ENCODE results near the gene AGAP2. TPM values are rescaled to one million over a fixed set of nuclear protein-coding genes. Genes with fewer than 3 reads are reported as not detected.

The AGAP2 gene
- total RNA-seq, 6 experiments from 2014 or later = 0.14 to 0.18 (median 0.14) TPM

DNA sequence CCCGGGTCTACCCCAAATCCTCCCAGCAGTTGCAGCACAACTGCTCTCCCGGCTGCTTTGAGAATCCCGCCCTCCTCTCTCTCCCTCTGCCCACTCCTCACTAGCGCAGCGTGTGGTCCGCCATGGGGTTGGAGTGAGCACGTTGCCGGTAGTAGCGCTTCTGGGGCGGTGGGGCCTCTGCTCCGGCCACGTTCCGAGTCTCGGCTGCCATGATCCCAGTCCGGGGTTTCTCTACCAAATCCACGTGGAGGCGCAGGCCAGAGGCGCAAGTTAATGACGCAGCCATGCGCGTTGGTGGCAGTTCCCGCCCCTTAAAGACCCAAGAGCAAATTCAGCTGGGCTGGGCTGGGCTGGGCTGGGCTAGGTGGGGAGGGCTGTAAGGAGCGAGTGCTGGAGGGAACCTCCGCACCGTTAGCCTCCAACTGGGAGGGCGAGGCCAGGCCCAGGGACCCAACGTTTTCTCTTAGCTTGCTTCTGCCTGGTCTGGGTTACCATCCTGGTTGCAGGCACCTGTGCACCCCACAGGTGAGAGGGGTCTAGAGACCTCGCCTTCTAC is 33.4 kb upstream of the AGAP2 start, which contains the start of gene METTL1:
Gene METTL1 (minus strand): TSS at position 233 of the 556 bp plus-strand sequence. CDS start 22 bp downstream, at position 211.
- Mint-ChIP-seq H3K4me1 (ENCODE audit: low read depth) (peaks cover 39% of the 10 kb centered on the region), H3K4me3 (peak within 1 kb of the TSS; percentile 99), H3K36me3 (ENCODE audit: low read depth) (peaks cover 35% of the 10 kb centered on the region), H3K9me3 (no peaks in the 10 kb centered on the region), H3K27me3 (ENCODE audit: insufficient read depth) (peaks cover 2% of the 10 kb centered on the region), H3K27ac (peak within 1 kb of the TSS; percentile 100)
- DNase-seq = peak; percentile 94
- TF ChIP-seq, protein P1, sequence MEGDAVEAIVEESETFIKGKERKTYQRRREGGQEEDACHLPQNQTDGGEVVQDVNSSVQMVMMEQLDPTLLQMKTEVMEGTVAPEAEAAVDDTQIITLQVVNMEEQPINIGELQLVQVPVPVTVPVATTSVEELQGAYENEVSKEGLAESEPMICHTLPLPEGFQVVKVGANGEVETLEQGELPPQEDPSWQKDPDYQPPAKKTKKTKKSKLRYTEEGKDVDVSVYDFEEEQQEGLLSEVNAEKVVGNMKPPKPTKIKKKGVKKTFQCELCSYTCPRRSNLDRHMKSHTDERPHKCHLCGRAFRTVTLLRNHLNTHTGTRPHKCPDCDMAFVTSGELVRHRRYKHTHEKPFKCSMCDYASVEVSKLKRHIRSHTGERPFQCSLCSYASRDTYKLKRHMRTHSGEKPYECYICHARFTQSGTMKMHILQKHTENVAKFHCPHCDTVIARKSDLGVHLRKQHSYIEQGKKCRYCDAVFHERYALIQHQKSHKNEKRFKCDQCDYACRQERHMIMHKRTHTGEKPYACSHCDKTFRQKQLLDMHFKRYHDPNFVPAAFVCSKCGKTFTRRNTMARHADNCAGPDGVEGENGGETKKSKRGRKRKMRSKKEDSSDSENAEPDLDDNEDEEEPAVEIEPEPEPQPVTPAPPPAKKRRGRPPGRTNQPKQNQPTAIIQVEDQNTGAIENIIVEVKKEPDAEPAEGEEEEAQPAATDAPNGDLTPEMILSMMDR (IDR thresholded peaks at IDR 0.05) = no peak

DNA sequence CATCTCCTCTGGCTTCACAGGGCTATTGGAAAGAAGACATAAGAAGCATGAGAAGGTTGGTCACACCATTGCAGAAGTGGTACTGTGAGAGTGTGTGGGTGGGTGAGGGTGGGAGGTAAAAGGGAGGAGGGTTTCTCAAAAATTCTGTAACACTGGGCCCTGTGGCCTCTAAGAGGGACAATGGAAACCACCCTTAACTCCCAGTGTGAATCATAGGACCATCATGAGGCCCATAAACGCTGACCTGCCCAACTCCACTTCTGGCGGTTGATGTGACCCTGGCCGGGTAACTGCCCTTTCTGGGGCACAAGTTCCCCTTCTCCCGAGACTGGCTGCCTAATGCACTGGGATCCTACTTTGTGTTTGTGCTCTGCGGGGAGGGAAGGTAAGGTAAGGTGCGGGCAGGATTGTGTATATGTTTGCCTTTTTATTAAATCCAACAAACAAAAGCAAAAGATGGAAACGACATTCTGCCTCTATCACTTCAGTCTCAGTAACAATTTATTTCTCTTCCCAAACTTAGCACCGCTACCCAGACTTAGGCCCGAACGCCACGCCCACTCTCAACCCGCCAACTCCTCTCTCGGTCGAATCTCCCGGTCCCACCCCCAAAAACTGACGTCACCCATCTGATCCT is 32.8 kb upstream of the AGAP2 start:
- TF ChIP-seq, protein P1 (IDR thresholded peaks at IDR 0.05) = no peak
- DNase-seq = peak; percentile 80
- Mint-ChIP-seq H3K9me3 (no peaks in the 10 kb centered on the region), H3K36me3 (ENCODE audit: low read depth) (peaks cover 35% of the 10 kb centered on the region), H3K27ac (peak overlapping the region; percentile 100), H3K4me3 (peak overlapping the region; percentile 99), H3K4me1 (ENCODE audit: low read depth) (peaks cover 45% of the 10 kb centered on the region), H3K27me3 (ENCODE audit: insufficient read depth) (peaks cover 2% of the 10 kb centered on the region)

DNA sequence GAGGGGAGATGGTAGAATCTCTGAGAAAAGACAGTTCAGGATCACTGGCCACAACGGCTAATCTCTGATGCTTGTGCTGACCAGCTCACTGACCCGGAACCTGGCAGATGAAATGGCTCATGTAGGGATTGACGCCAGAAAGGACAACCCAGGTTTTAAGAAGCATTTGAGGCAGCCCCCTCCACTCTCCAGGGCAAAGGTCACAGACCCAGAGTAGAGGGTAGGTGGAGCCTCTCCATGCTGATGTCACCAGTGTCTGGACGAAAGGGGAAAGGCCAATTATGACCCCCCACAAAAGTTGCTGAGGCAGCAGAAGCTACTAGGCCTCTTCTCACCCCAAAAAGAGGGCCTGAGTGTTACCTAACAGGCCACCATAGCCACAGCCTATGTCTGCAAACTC is 32.2 kb upstream of the AGAP2 start:
- peaks cover 49% of the 10 kb centered on the region for H3K4me1 Mint-ChIP-seq (ENCODE audit: low read depth)
- H3K4me3 Mint-ChIP-seq = peak overlapping the region; percentile 99
- no peaks in the 10 kb centered on the region for H3K9me3 Mint-ChIP-seq
- peaks cover 29% of the 10 kb centered on the region for H3K36me3 Mint-ChIP-seq (ENCODE audit: low read depth)
- H3K27me3 Mint-ChIP-seq (ENCODE audit: insufficient read depth) = peaks cover 4% of the 10 kb centered on the region
- DNase-seq = no peak
- TF ChIP-seq, protein P1 (IDR thresholded peaks at IDR 0.05) = no peak
- H3K27ac Mint-ChIP-seq = peak overlapping the region; percentile 100; the same call in 1 of the 2 replicates

DNA sequence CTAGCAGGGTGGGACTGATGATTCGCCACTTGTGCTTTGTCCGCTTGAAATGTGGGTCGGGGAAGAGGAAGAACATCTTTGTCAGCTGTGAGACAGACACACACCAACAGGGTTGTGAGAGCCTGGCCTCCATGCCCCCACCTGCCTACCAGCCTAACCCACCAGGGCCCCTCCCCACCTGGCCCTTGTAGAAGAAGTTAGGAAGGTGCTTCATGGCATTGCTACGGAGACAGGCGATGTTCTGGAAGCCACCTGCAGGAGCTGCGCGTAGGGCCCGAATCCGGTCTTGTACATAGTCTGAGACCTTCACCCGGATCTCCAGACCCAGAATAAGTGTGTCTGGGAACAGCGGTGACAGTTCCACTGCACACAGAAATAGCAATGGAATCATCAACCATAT is 31.1 kb upstream of the AGAP2 start:
- no peaks in the 10 kb centered on the region for H3K9me3 Mint-ChIP-seq
- no peak overlapping the region for H3K27ac Mint-ChIP-seq
- H3K27me3 Mint-ChIP-seq (ENCODE audit: insufficient read depth) = peaks cover 4% of the 10 kb centered on the region
- DNase-seq = no peak
- H3K4me1 Mint-ChIP-seq (ENCODE audit: low read depth) = peaks cover 53% of the 10 kb centered on the region
- H3K4me3 Mint-ChIP-seq = no peak overlapping the region; the same call in 1 of the 2 replicates
- H3K36me3 Mint-ChIP-seq (ENCODE audit: low read depth) = peaks cover 25% of the 10 kb centered on the region
- TF ChIP-seq, protein P1 (IDR thresholded peaks at IDR 0.05) = no peak

DNA sequence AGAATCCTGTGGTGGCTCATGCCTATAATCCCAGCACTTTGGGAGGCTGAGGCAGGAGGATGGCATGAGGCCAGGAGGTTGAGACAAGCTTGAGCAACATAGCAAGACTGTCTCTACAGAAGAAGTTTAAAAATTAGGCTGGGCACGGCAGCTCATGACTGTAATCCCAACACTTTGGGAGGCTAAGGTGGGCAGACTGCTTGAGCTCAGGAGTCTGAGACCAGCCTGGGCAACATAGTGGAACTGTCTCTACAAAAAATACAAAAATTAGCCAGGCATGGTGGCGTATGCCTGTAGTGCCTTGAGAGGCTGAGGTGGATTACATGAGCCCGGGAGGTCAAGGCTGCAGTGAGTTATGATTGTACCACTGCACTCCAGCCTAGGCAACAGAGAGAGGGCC is 29.3 kb upstream of the AGAP2 start:
- TF ChIP-seq, protein P1 (IDR thresholded peaks at IDR 0.05) = no peak
- Mint-ChIP-seq H3K36me3 (ENCODE audit: low read depth) (peaks cover 22% of the 10 kb centered on the region), H3K9me3 (no peaks in the 10 kb centered on the region), H3K27me3 (ENCODE audit: insufficient read depth) (peaks cover 4% of the 10 kb centered on the region), H3K4me1 (ENCODE audit: low read depth) (peaks cover 48% of the 10 kb centered on the region), H3K27ac (no peak overlapping the region), H3K4me3 (no peak overlapping the region)
- no peak for DNase-seq

All from HFFc6 (cell line).